ENCODE data around the gene BACE1. TPM values are rescaled to one million over a fixed set of nuclear protein-coding genes. Genes with fewer than 3 reads are reported as not detected.
"Not testable (repeated sequence)": the region's sequence is repeated elsewhere in the genome, so short reads cannot be mapped to it uniquely, and the experiment has no call there.

The BACE1 gene
- total RNA-seq, 1 experiment from 2014 or later: 10.2 TPM

- Mint-ChIP-seq H3K36me3 (ENCODE audit: insufficient read depth in 1 of 3, low read depth in 3 of 3) (peaks cover 15 to 35% (median 30%) of the 10 kb centered on the region in 3 experiments; a peak in 6 of 7 replicates), H3K27me3 (ENCODE audit: low read depth) (peaks cover 8% of the 10 kb centered on the region; the same call in 1 of the 2 replicates), H3K4me3 (no peak overlapping the region), H3K9me3 (no peaks in the 10 kb centered on the region), H3K4me1 (peaks cover 7% of the 10 kb centered on the region in 2 experiments; a peak in 3 of 4 replicates), H3K27ac (no peak overlapping the region)
- Histone ChIP-seq H4K5ac (ENCODE audit: insufficient read length, low read depth, low read length) (no peak overlapping the region), H2AFZ (ENCODE audit: low read length) (no peak overlapping the region), H3K9ac (ENCODE audit: extremely low read depth, insufficient read length, low read length) (no peak overlapping the region), H2BK120ac (ENCODE audit: low read depth, low read length, poor library complexity, severe bottlenecking) (no peak overlapping the region), H2AK5ac (ENCODE audit: insufficient read length, low read length) (no peak overlapping the region), H4K8ac (replicated peaks; ENCODE audit: insufficient read length, low read depth, low read length) (no peak overlapping the region), H3K27ac (ENCODE audit: insufficient read length, low read depth, low read length) (no peak overlapping the region), H3K4me1 (ENCODE audit: insufficient read depth, low read length) (no peaks in the 10 kb centered on the region), H2BK5ac (ENCODE audit: insufficient read length, low read length) (no peak overlapping the region), H3K4me2 (ENCODE audit: insufficient read depth, insufficient read length, low read length) (no peak overlapping the region), H2BK15ac (ENCODE audit: low read depth, low read length) (no peak overlapping the region), H3K23me2 (ENCODE audit: insufficient read length, low read depth, low read length, poor library complexity, severe bottlenecking) (no peaks in the 10 kb centered on the region), H3K18ac (ENCODE audit: insufficient read length, low read depth, low read length) (no peak overlapping the region), H2BK12ac (ENCODE audit: insufficient read length, low read depth, low read length) (no peak overlapping the region), H3K14ac (ENCODE audit: insufficient read depth, low read length) (no peak overlapping the region), H3K56ac (ENCODE audit: insufficient read length, low read depth, low read length) (no peak overlapping the region), H3T11ph (ENCODE audit: low read length) (no peak overlapping the region), H3K9me3 (ENCODE audit: control insufficient read depth, low read depth, low read length) (no peaks in the 10 kb centered on the region), H2BK20ac (ENCODE audit: low read depth, low read length, poor library complexity, severe bottlenecking) (no peak overlapping the region), H3K79me2 (ENCODE audit: insufficient read depth, low read length) (no peaks in the 10 kb centered on the region), H4K20me1 (ENCODE audit: control insufficient read depth, insufficient read depth, insufficient read length) (no peaks in the 10 kb centered on the region), H3K4ac (ENCODE audit: low read depth, low read length) (no peak overlapping the region), H3K27me3 (ENCODE audit: insufficient read depth, low read length) (no peaks in the 10 kb centered on the region), H3K79me1 (ENCODE audit: insufficient read depth, low read depth, low read length, poor library complexity, severe bottlenecking) (no peaks in the 10 kb centered on the region), H3K23ac (ENCODE audit: insufficient read length, low read depth, low read length) (no peak overlapping the region), H4K91ac (ENCODE audit: insufficient read length, low read depth, low read length) (no peak overlapping the region)
- TF ChIP-seq CTCF (conservative IDR thresholded peaks at IDR 0.05): no peak
- DNase-seq: no peak
- no CpG with 5 or more reads among the region's 2 CpGs for WGBS (ENCODE audit: extremely low coverage, insufficient read length, low lambda C conversion rate)
Measured at GRCh38 chr11:117265745-117266144, 50.3 kb downstream of the BACE1 start.

GRCh38 chr11:117264624-117265323 is 51.3 kb downstream of the BACE1 start:
- not testable (repeated sequence) for H3K27me3 Mint-ChIP-seq (ENCODE audit: low read depth); H3K4me1 Mint-ChIP-seq; H2BK20ac ChIP-seq (ENCODE audit: low read depth, low read length, poor library complexity, severe bottlenecking); H3K14ac ChIP-seq (ENCODE audit: insufficient read depth, low read length); H3K56ac ChIP-seq (ENCODE audit: insufficient read length, low read depth, low read length); H2AK5ac ChIP-seq (ENCODE audit: insufficient read length, low read length); H3K27ac ChIP-seq (ENCODE audit: insufficient read length, low read depth, low read length); H4K5ac ChIP-seq (ENCODE audit: insufficient read length, low read depth, low read length); H2BK15ac ChIP-seq (ENCODE audit: low read depth, low read length); H3K23ac ChIP-seq (ENCODE audit: insufficient read length, low read depth, low read length); H3K4me1 ChIP-seq (ENCODE audit: insufficient read depth, low read length); DNase-seq; H4K8ac ChIP-seq (replicated peaks; ENCODE audit: insufficient read length, low read depth, low read length); H3T11ph ChIP-seq (ENCODE audit: low read length); H3K79me1 ChIP-seq (ENCODE audit: insufficient read depth, low read depth, low read length, poor library complexity, severe bottlenecking); H3K27ac Mint-ChIP-seq; H3K9me3 Mint-ChIP-seq; H3K18ac ChIP-seq (ENCODE audit: insufficient read length, low read depth, low read length); H3K4ac ChIP-seq (ENCODE audit: low read depth, low read length); H3K23me2 ChIP-seq (ENCODE audit: insufficient read length, low read depth, low read length, poor library complexity, severe bottlenecking); H2BK120ac ChIP-seq (ENCODE audit: low read depth, low read length, poor library complexity, severe bottlenecking); H3K4me2 ChIP-seq (ENCODE audit: insufficient read depth, insufficient read length, low read length); H3K27me3 ChIP-seq (ENCODE audit: insufficient read depth, low read length); H2BK12ac ChIP-seq (ENCODE audit: insufficient read length, low read depth, low read length); H3K9ac ChIP-seq (ENCODE audit: extremely low read depth, insufficient read length, low read length); H3K4me3 Mint-ChIP-seq; H4K91ac ChIP-seq (ENCODE audit: insufficient read length, low read depth, low read length); H2BK5ac ChIP-seq (ENCODE audit: insufficient read length, low read length); H4K20me1 ChIP-seq (ENCODE audit: control insufficient read depth, insufficient read depth, insufficient read length); H2AFZ ChIP-seq (ENCODE audit: low read length); H3K79me2 ChIP-seq (ENCODE audit: insufficient read depth, low read length); H3K9me3 ChIP-seq (ENCODE audit: control insufficient read depth, low read depth, low read length)
- peaks cover 15 to 40% (median 35%) of the 10 kb centered on the region in 3 experiments; a peak in 6 of 7 replicates for H3K36me3 Mint-ChIP-seq (ENCODE audit: insufficient read depth in 1 of 3, low read depth in 3 of 3)
- no CpG with 5 or more reads among the region's 7 CpGs for WGBS (ENCODE audit: extremely low coverage, insufficient read length, low lambda C conversion rate)
